H1 (cell line): ENCODE measurements around the gene LPP. TPM values are rescaled to one million over a fixed set of nuclear protein-coding genes. Genes with fewer than 3 reads are reported as not detected.

Experiments
- CTCF ChIA-PET: fragments of 300-600 bp; sonication (Branson Sonifier 250); formaldehyde crosslinking; loops from one replicate; lab custom pipeline; 2021; ENCODE audit not compliant: partially characterized antibody; lab: Charles Lee
- POLR2A ChIA-PET: fragments of 300-600 bp; sonication (Branson Sonifier 250); formaldehyde crosslinking; loops from one replicate; lab custom pipeline; 2021; ENCODE audit warnings: inconsistent platforms; ENCODE audit not compliant: partially characterized antibody; lab: Charles Lee
- DNase-seq, 2 experiments: peaks; one replicate each; pipeline versions ENCODE4 v3.0.0 to v3.0.0-alpha.2; 2010 to 2022; ENCODE audit warnings: low spot score in 2 of 2, low read depth in 1 of 2, mixed read lengths in 1 of 2
- FAIRE-seq: peaks from 2 replicates; lab custom pipeline; 2011; peaks lifted over from hg19 to GRCh38; lab: Jason Lieb, UNC
- H2AFZ ChIP-seq: 2 replicates; pipeline ENCODE4 v1.8.1; 2012; ENCODE audit warnings: low read length, inconsistent platforms
- H2AK5ac ChIP-seq: 2 replicates; pipeline ENCODE4 v1.6.1; 2013; ENCODE audit warnings: low read depth, low read length
- H2BK120ac ChIP-seq: replicated peaks from 2 replicates; pipeline ENCODE3; 2013; ENCODE audit warnings: low read depth, low read length, inconsistent platforms
- H2BK12ac ChIP-seq: 2 replicates; pipeline ENCODE4 v1.6.1; 2013; ENCODE audit warnings: low read depth, low read length
- H2BK15ac ChIP-seq: 2 replicates; pipeline ENCODE4 v1.6.1; 2013; ENCODE audit warnings: low read length
- H2BK20ac ChIP-seq: 2 replicates; pipeline ENCODE4 v1.6.1; 2013; ENCODE audit warnings: low read length
- H2BK5ac ChIP-seq: 2 replicates; pipeline ENCODE4 v1.6.1; 2013; ENCODE audit warnings: low read depth, low read length
- H3K14ac ChIP-seq: 2 replicates; pipeline ENCODE4 v1.6.1; 2013; ENCODE audit warnings: inconsistent platforms; ENCODE audit not compliant: insufficient read length
- H3K18ac ChIP-seq: 2 replicates; pipeline ENCODE4 v1.6.1; 2013; ENCODE audit warnings: low read length; ENCODE audit errors: extremely low read depth
- H3K23ac ChIP-seq: 2 replicates; pipeline ENCODE4 v1.6.1; 2013; ENCODE audit warnings: inconsistent platforms; ENCODE audit not compliant: insufficient read length
- H3K23me2 ChIP-seq: 2 replicates; pipeline ENCODE4 v1.6.1; 2013; ENCODE audit warnings: low read depth, low read length
- H3K27ac ChIP-seq: 2 replicates; pipeline ENCODE4 v1.6.1; 2011; ENCODE audit warnings: low read depth, low read length, inconsistent platforms
- H3K27me3 ChIP-seq, 4 experiments: replicated peaks in 1 of 4; 1 replicate in 1 of 4; 2 replicates in 3 of 4; pipeline versions ENCODE4 v1.6.1 to v1.8.1; 2011 to 2013; ENCODE audit warnings: low read length in 3 of 4, mild to moderate bottlenecking in 3 of 4, inconsistent platforms in 2 of 4, mixed read lengths in 2 of 4, moderate library complexity in 1 of 4; ENCODE audit not compliant: control insufficient read depth in 3 of 4, insufficient read depth in 3 of 4; ENCODE audit errors: extremely low read depth in 1 of 4
- H3K36me3 ChIP-seq, 4 experiments: 2 replicates each; pipeline versions ENCODE4 v1.6.1 to v1.8.1; 2011 to 2013; ENCODE audit warnings: mild to moderate bottlenecking in 4 of 4, low read length in 3 of 4, moderate library complexity in 2 of 4, control low read depth in 1 of 4, inconsistent platforms in 1 of 4; ENCODE audit not compliant: insufficient read depth in 4 of 4, control insufficient read depth in 2 of 4
- H3K4ac ChIP-seq: replicated peaks from 2 replicates; pipeline ENCODE3; 2013; ENCODE audit warnings: low read length, low read depth, mixed read lengths, inconsistent platforms; ENCODE audit not compliant: insufficient read length
- H3K4me1 ChIP-seq, 4 experiments: replicated peaks in 1 of 4; 1 replicate in 1 of 4; 2 replicates in 3 of 4; pipeline versions ENCODE4 v1.6.1 to v1.8.1; 2011 to 2013; ENCODE audit warnings: low read length in 3 of 4, inconsistent platforms in 2 of 4, mixed read lengths in 1 of 4; ENCODE audit not compliant: insufficient read depth in 4 of 4, control insufficient read depth in 3 of 4
- H3K4me2 ChIP-seq, 2 experiments: 2 replicates each; pipeline versions ENCODE4 v1.6.1 to v1.8.1; 2011 to 2013; ENCODE audit warnings: low read depth in 2 of 2, low read length in 2 of 2, control low read depth in 1 of 2, inconsistent platforms in 1 of 2, mild to moderate bottlenecking in 1 of 2; ENCODE audit not compliant: insufficient read depth in 1 of 2
- H3K4me3 ChIP-seq, 4 experiments: fragments of 200-600, 300-600 bp in 1 of 4; sonication (generic), shearing (Covaris generic), sonication (Bioruptor Twin) in 1 of 4; 2 replicates each; pipeline versions ENCODE4 v1.5.1 to v1.8.1; 2011 to 2016; ENCODE audit warnings: low read length in 4 of 4, low read depth in 3 of 4, control low read depth in 2 of 4, inconsistent platforms in 2 of 4, mild to moderate bottlenecking in 2 of 4, mixed read lengths in 1 of 4, moderate library complexity in 1 of 4; ENCODE audit not compliant: insufficient read depth in 2 of 4; ENCODE audit errors: extremely low read depth in 1 of 4
- H3K56ac ChIP-seq: replicated peaks from 2 replicates; pipeline ENCODE3; 2013; ENCODE audit warnings: low read depth, mild to moderate bottlenecking, mixed read lengths, low read length, inconsistent platforms; ENCODE audit not compliant: insufficient read length
- H3K79me1 ChIP-seq: 2 replicates; pipeline ENCODE4 v1.6.1; 2013; ENCODE audit warnings: low read depth, low read length, control low read depth
- H3K79me2 ChIP-seq, 2 experiments: 2 replicates each; pipeline versions ENCODE4 v1.6.1 to v1.8.1; 2012 to 2013; ENCODE audit warnings: low read length in 2 of 2, mild to moderate bottlenecking in 2 of 2, inconsistent platforms in 1 of 2; ENCODE audit not compliant: insufficient read depth in 2 of 2, control insufficient read depth in 1 of 2
- H3K9ac ChIP-seq, 4 experiments: replicated peaks in 1 of 4; 1 replicate in 1 of 4; 2 replicates in 3 of 4; pipeline versions ENCODE4 v1.6.1 to v1.8.1; 2011 to 2013; ENCODE audit warnings: low read depth in 3 of 4, low read length in 3 of 4, control low read depth in 2 of 4, mild to moderate bottlenecking in 2 of 4, moderate library complexity in 2 of 4, inconsistent platforms in 1 of 4; ENCODE audit errors: extremely low read depth in 1 of 4
- H3K9me3 ChIP-seq, 2 experiments: 2 replicates each; pipeline versions ENCODE4 v1.6.1 to v1.8.1; 2012 to 2013; ENCODE audit warnings: mild to moderate bottlenecking in 2 of 2, moderate library complexity in 2 of 2, control low read depth in 1 of 2, inconsistent platforms in 1 of 2, low read depth in 1 of 2, low read length in 1 of 2, mixed read lengths in 1 of 2; ENCODE audit not compliant: insufficient read depth in 2 of 2
- H4K20me1 ChIP-seq, 2 experiments: replicated peaks in 1 of 2; 2 replicates each; pipeline versions ENCODE3 to v1.8.1; 2011 to 2013; ENCODE audit warnings: inconsistent platforms in 2 of 2, low read length in 2 of 2, mild to moderate bottlenecking in 1 of 2; ENCODE audit not compliant: insufficient read depth in 2 of 2, control insufficient read depth in 1 of 2
- H4K5ac ChIP-seq: 2 replicates; pipeline ENCODE4 v1.6.1; 2013; ENCODE audit warnings: low read length, low read depth, mixed read lengths, inconsistent platforms; ENCODE audit not compliant: insufficient read length
- H4K8ac ChIP-seq: 2 replicates; pipeline ENCODE4 v1.8.0; 2013; ENCODE audit warnings: mild to moderate bottlenecking, moderate library complexity, low read length, inconsistent platforms; ENCODE audit not compliant: insufficient read depth; ENCODE audit errors: extremely low read depth
- H4K91ac ChIP-seq: replicated peaks from 2 replicates; pipeline ENCODE3; 2013; ENCODE audit warnings: low read length, mixed read lengths, inconsistent platforms; ENCODE audit not compliant: insufficient read length
- ASH2L ChIP-seq: fragments of 200-600, 300-600 bp; sonication (generic); IDR thresholded peaks from one replicate; pipeline ENCODE4 v1.7.1; 2017; ENCODE audit warnings: low read length
- BACH1 ChIP-seq: IDR thresholded peaks from 2 replicates; pipeline ENCODE4 v1.6.1; 2012; ENCODE audit warnings: low read length, improper control_type of control experiment
- CBX5 ChIP-seq: fragments of 300-800, 300-1000 bp; sonication (generic); IDR thresholded peaks from 2 replicates; pipeline ENCODE4 v1.7.1; 2016; ENCODE audit warnings: antibody characterized with exemption, low read length, low read depth
- CHD2 ChIP-seq: IDR thresholded peaks from 2 replicates; pipeline ENCODE4 v1.6.1; 2012; ENCODE audit warnings: low read length, improper control_type of control experiment
- EGR1 ChIP-seq: IDR thresholded peaks from 2 replicates; pipeline ENCODE4 v1.6.1; 2011; ENCODE audit warnings: low read depth, low read length, borderline replicate concordance
- FOSL1 ChIP-seq: IDR thresholded peaks from 2 replicates; pipeline ENCODE4 v1.6.1; 2011; ENCODE audit warnings: mild to moderate bottlenecking, low read depth, low read length, moderate library complexity; ENCODE audit not compliant: insufficient read depth
- GTF2F1 ChIP-seq: IDR thresholded peaks from 2 replicates; pipeline ENCODE4 v1.6.1; 2012; ENCODE audit warnings: low read depth, low read length, improper control_type of control experiment, borderline replicate concordance
- KDM1A ChIP-seq: fragments of 200-600, 300-600 bp; sonication (generic); IDR thresholded peaks from 2 replicates; pipeline ENCODE4 v1.7.1; 2016; ENCODE audit warnings: mild to moderate bottlenecking, low read length, borderline replicate concordance
- MAX ChIP-seq: IDR thresholded peaks from 2 replicates; pipeline ENCODE4 v1.6.1; 2012; ENCODE audit warnings: inconsistent platforms
- POLR2A ChIP-seq, 2 experiments: IDR thresholded peaks; 1 replicate in 1 of 2; 2 replicates in 1 of 2; pipeline ENCODE4 v1.6.1; 2011; ENCODE audit warnings: low read depth in 2 of 2, low read length in 2 of 2, mild to moderate bottlenecking in 2 of 2; ENCODE audit errors: control extremely low read depth in 1 of 2
- RNF2 ChIP-seq: fragments of 200-900, 300-1000 bp; sonication (generic); IDR thresholded peaks from 2 replicates; pipeline ENCODE4 v1.7.1; 2016; ENCODE audit warnings: borderline replicate concordance, low read depth, mild to moderate bottlenecking, antibody characterized with exemption, low read length; ENCODE audit not compliant: poor library complexity, severe bottlenecking; ENCODE audit errors: missing control alignments
- SP2 ChIP-seq: IDR thresholded peaks from 2 replicates; pipeline ENCODE4 v1.6.1; 2012; ENCODE audit warnings: mild to moderate bottlenecking, low read length, inconsistent platforms
- SRF ChIP-seq: IDR thresholded peaks from 2 replicates; pipeline ENCODE4 v1.6.1; 2011; ENCODE audit warnings: mild to moderate bottlenecking, low read depth, low read length, moderate library complexity
- TAF1 ChIP-seq: IDR thresholded peaks from 2 replicates; pipeline ENCODE4 v1.6.1; 2011; ENCODE audit warnings: mild to moderate bottlenecking, low read depth, low read length
- TEAD4 ChIP-seq: IDR thresholded peaks from 2 replicates; pipeline ENCODE4 v1.6.1; 2012; ENCODE audit warnings: low read depth, low read length, inconsistent platforms, mixed read lengths
- WGBS, 2 experiments: shearing (Covaris generic) in 1 of 2; methylation state at CpG; one replicate each; pipeline versions ENCODE4 v1.1.6 to v1.1.7; 2013 to 2015; ENCODE audit warnings: low lambda C conversion rate in 2 of 2, mixed read lengths in 2 of 2, inconsistent platforms in 1 of 2, low coverage in 1 of 2, missing lambda C conversion rate in 1 of 2; ENCODE audit not compliant: insufficient replicate concordance in 2 of 2, insufficient coverage in 1 of 2, insufficient read length in 1 of 2; ENCODE audit errors: extremely low coverage in 1 of 2, missing lambda C conversion rate in 1 of 2; 5-methylcytosine and 5-hydroxymethylcytosine counted together
- polyA plus RNA-seq, 7 experiments: library from polyadenylated mRNA; depleted of rRNA in 3 of 7; stranded (reverse) in 5 of 7; unstranded in 2 of 7; fragments of >200 nt in 5 of 7; fragments of 200-250 nt in 2 of 7; gene quantifications; 1 replicate in 5 of 7; 2 replicates in 1 of 7; 4 replicates in 1 of 7; pipeline versions ENCODE4 v1.2.1 to v1.2.3, GENCODE V29; 2011 to 2013; ENCODE audit warnings: missing spikeins in 2 of 7, mixed read lengths in 2 of 7
- total RNA-seq: library from RNA; stranded (reverse); fragmentation: NEBNext Ultra II Directional; extraction: Animal tissue kit (Norgen Biotek cat#: 25700); gene quantifications from 2 replicates; pipeline ENCODE4 v1.2.1, GENCODE V29; 2021

The LPP gene
- total and polyA plus RNA-seq, 2 of the 8 experiments (the other 6 are each of a cell fraction or from before 2014, with no cell fraction given), result 10.0 to 53.3 TPM

- Histone ChIP-seq H4K91ac (no peak overlapping the region), H2BK20ac (no peak overlapping the region), H3K79me1 (no peaks in the 10 kb centered on the region), H2AK5ac (no peak overlapping the region), H3K4ac (no peak overlapping the region), H4K5ac (no peak overlapping the region), H2AFZ (no peak overlapping the region), H3K9me3 (no peaks in the 10 kb centered on the region), H3K4me1 (peaks cover 0 to 9% (median 3%) of the 10 kb centered on the region in 4 experiments; a peak in 3 of 7 replicates), H3K4me3 (no peak overlapping the region), H2BK15ac (no peak overlapping the region), H3K27me3 (no peaks in the 10 kb centered on the region), H2BK12ac (no peak overlapping the region), H2BK5ac (no peak overlapping the region), H3K36me3 (no peaks in the 10 kb centered on the region; a peak in 1 of 8 replicates), H3K27ac (no peak overlapping the region), H2BK120ac (no peak overlapping the region), H4K20me1 (no peaks in the 10 kb centered on the region), H3K56ac (no peak overlapping the region), H3K23ac (no peak overlapping the region), H3K18ac (no peak overlapping the region), H3K14ac (no peak overlapping the region), H3K4me2 (no peak overlapping the region), H3K79me2 (no peaks in the 10 kb centered on the region), H3K9ac (no peak overlapping the region), H3K23me2 (no peaks in the 10 kb centered on the region), H4K8ac (no peak overlapping the region)
- ChIA-PET CTCF (interaction anchor here (1.5 kb wide), 1 partner anchor 17 kb away, joined by 3 read pairs; no protein-coding TSS in a partner anchor), POLR2A (interaction anchor here (0.8 to 0.9 kb wide), 2 partner anchors 10 to 19 kb away, joined by 3 read pairs; no protein-coding TSS in a partner anchor)
- FAIRE-seq, result no peak
- DNase-seq, result no peak
- 100% methylated on average over 1 of the region's 1 CpG; no CpG with 5 or more reads in 1 of the 2 experiments for WGBS, 2 experiments
- TF ChIP-seq KDM1A (no peak), GTF2F1 (no peak), CHD2 (no peak), SP2 (no peak), EGR1 (no peak), FOSL1 (no peak), CBX5 (no peak), TEAD4 (no peak), POLR2A (IDR thresholded peaks at IDR 0.05; ENCODE audit: control extremely low read depth in 1 of 2, low read depth in 2 of 2, low read length in 2 of 2) (no peak), TAF1 (no peak), SRF (no peak), BACH1 (no peak), RNF2 (no peak), ASH2L (no peak), MAX (no peak)
Observed at GRCh38 chr3:188677344-188677743, 523.4 kb downstream of the LPP start.
